Measurements from ENCODE around the gene ASS1.
"Not testable (repeated sequence)": the region's sequence is repeated elsewhere in the genome, so short reads cannot be mapped to it uniquely, and the experiment has no call there.

The ASS1 gene

GRCh38 chr9:130419521-130420035 is 25.2 kb upstream of the ASS1 start:
- no peak for DNase-seq

GRCh38 chr9:130421154-130421801 is 23.5 kb upstream of the ASS1 start:
- no peak for DNase-seq

GRCh38 chr9:130421802-130422276 is 22.9 kb upstream of the ASS1 start:
- no peak for DNase-seq

GRCh38 chr9:130422546-130422945 is 22.2 kb upstream of the ASS1 start:
- no peak for DNase-seq

GRCh38 chr9:130423272-130423671 is 21.5 kb upstream of the ASS1 start:
- DNase-seq, result no peak

GRCh38 chr9:130424595-130425454 is 19.9 kb upstream of the ASS1 start:
- no peak for DNase-seq

- no peak for DNase-seq
Observed at GRCh38 chr9:130425741-130426466, 18.9 kb upstream of the ASS1 start.

GRCh38 chr9:130426467-130426773 is 18.3 kb upstream of the ASS1 start:
- DNase-seq, result no peak

- DNase-seq, result no peak
Observed at GRCh38 chr9:130426883-130427282, 17.9 kb upstream of the ASS1 start.

GRCh38 chr9:130427326-130427725 is 17.4 kb upstream of the ASS1 start:
- no peak for DNase-seq

GRCh38 chr9:130428086-130428665 is 16.6 kb upstream of the ASS1 start:
- DNase-seq, result no peak

GRCh38 chr9:130429381-130429780 is 15.4 kb upstream of the ASS1 start:
- no peak for DNase-seq

GRCh38 chr9:130429831-130430230 is 14.9 kb upstream of the ASS1 start:
- no peak for DNase-seq

GRCh38 chr9:130430232-130430631 is 14.5 kb upstream of the ASS1 start:
- no peak for DNase-seq

- DNase-seq, result no peak
Observed at GRCh38 chr9:130430734-130431535, 13.8 kb upstream of the ASS1 start.

- DNase-seq, result no peak
Observed at GRCh38 chr9:130431536-130432303, 13.0 kb upstream of the ASS1 start.

- DNase-seq, result no peak
Observed at GRCh38 chr9:130432362-130432761, 12.4 kb upstream of the ASS1 start.

GRCh38 chr9:130432796-130433167 is 12.0 kb upstream of the ASS1 start:
- DNase-seq, result no peak

GRCh38 chr9:130433168-130433946 is 11.4 kb upstream of the ASS1 start:
- DNase-seq, result peak; percentile 13

- no peak for DNase-seq
Observed at GRCh38 chr9:130433947-130434262, 10.9 kb upstream of the ASS1 start.

GRCh38 chr9:130434656-130435055 is 10.1 kb upstream of the ASS1 start:
- not testable (repeated sequence) for DNase-seq
